ENCODE measurements around the gene ATG7. TPM values are rescaled to one million over a fixed set of nuclear protein-coding genes. Genes with fewer than 3 reads are reported as not detected.

Gene ATG7
- total RNA-seq, 2 experiments from 2014 or later = 36.8 to 40.0 TPM

DNA sequence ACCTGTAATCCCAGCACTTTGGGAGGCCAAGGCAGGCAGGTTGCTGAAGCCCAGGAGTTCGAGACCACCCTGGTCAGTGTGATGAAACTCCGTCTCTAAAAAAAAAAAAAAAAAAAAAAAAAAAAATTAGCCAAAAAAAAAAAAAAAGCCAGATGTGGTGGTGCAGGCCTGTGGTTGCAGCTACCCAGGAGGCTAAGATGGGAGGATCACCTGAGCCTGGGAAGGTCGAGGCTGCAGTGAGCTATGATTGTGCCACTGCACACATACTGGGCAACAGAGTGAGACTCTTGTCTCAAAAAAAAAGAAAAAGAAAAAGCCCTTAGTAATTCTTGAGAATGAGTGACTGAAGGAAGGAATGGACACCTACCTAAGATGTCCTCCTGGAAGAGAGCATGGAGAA, 266.4 kb downstream of the ATG7 start:
- no peaks in the 10 kb centered on the region for H3K27me3 Mint-ChIP-seq (ENCODE audit: low read depth)
- ChIA-PET CTCF (interaction anchor here (0.6 kb wide), 1 partner anchor 84 kb away, joined by 3 read pairs; no protein-coding TSS in a partner anchor), POLR2A (no interaction called here)

DNA sequence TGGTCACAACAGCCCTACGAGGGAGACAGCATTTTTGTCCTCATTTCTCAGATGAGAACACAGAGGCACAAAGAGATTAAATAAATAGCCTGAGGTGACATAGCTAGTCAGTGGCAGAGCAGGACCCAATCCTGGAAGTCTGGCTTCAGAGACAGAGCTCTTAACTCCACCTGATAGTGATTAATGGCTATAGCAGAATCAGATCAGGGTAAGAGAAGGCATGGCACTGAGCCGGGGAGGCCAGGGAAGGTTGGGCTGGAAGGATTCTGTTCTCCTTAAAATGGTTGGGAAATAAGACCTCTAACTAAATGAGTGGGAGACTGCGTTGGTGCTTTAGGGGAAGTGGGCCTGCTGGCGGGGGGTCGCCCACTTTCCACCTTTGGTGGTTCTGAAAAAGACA, 267.0 kb downstream of the ATG7 start:
- ATAC-seq = no peak
- no peak overlapping the region for H3K27ac Mint-ChIP-seq

More for the DNA sequence above, 266.4 kb downstream of the ATG7 start:
- no peak overlapping the region for H3K27ac Mint-ChIP-seq
- H3K36me3 Mint-ChIP-seq (ENCODE audit: low read depth) = no peaks in the 10 kb centered on the region
- H3K9me3 Mint-ChIP-seq (ENCODE audit: insufficient read depth) = no peaks in the 10 kb centered on the region
- H3K4me3 Mint-ChIP-seq = no peak overlapping the region
- DNase-seq (no peak), ATAC-seq (no peak)
- H3K4me1 Mint-ChIP-seq (ENCODE audit: low read depth) = no peaks in the 10 kb centered on the region

DNA sequence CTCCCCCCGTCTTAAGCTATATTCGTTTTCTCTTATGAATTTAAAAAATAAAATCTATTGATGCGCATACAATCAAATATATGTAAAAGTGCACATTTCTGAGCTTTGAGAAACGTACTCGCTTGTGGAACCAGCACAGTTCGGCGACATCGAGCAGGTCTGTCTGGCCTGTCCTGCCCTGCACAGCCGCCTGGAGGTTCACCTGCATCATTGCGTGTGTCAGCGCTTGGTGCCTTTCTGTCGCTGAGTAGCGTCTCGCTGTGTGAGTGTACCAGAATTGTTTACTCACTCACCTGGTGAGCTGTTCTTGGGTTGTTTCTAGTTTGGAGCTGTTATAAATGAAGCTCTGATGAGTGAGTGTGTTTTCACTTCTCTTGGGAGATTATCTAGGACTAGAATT, 267.5 kb downstream of the ATG7 start:
- Mint-ChIP-seq H3K27ac (no peak overlapping the region), H3K4me3 (no peak overlapping the region), H3K4me1 (ENCODE audit: low read depth) (no peaks in the 10 kb centered on the region), H3K27me3 (ENCODE audit: low read depth) (no peaks in the 10 kb centered on the region), H3K36me3 (ENCODE audit: low read depth) (no peaks in the 10 kb centered on the region), H3K9me3 (ENCODE audit: insufficient read depth) (no peaks in the 10 kb centered on the region)
- ChIA-PET POLR2A (no interaction called here), CTCF (no interaction called here)
- DNase-seq (no peak), ATAC-seq (no peak)

More for the DNA sequence above, 267.0 kb downstream of the ATG7 start:
- DNase-seq = no peak
- POLR2A ChIA-PET = no interaction called here
- Mint-ChIP-seq H3K27me3 (ENCODE audit: low read depth) (no peaks in the 10 kb centered on the region), H3K4me3 (no peak overlapping the region), H3K9me3 (ENCODE audit: insufficient read depth) (no peaks in the 10 kb centered on the region), H3K4me1 (ENCODE audit: low read depth) (no peaks in the 10 kb centered on the region), H3K36me3 (ENCODE audit: low read depth) (no peaks in the 10 kb centered on the region)
- CTCF ChIA-PET = no interaction called here

DNA sequence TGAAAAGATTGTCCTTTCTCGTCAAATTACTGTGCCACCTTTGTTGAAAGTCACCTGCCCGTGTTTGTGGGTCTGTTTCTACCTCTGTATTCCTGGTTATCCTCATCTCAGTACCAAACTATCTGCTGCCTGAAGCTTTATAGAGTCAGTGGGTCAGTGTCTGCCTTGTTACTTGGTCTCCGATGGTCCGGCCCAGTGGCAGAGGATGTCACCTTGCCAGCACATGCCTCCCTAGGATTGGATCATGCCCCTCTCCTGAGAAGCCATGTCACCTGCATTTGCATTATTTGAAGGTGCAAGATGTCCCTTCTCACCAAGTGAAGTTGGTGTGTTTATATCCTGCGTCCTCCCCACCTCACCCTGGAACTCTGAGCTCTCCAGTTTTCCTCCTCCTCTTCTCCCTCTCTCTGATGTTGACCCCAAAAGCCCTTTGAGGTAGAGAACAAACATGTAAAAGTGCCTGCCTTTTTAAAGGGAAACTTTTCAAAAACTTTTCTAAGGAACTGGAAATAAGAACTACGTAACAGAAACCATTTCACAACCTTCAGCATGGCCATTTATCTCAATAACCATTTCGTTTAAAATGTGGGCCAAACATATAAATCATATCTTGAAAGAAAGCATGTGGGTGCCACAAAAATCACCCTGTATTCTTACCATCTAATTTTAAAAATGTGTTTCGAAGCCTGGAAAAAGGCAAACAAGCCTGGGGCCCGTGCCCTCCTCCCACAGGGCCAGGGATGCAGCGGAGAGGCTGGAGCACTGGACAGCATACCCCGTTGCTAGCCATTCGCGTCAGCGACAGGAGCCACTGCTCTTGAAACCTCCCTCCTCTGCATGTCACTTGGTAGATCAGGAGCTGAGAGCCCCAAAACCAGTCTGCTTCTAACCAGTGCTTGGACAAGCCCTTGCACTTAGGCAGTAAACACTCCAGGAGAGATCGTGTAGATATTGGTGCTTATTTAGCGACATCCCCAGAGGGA, 269.4 kb downstream of the ATG7 start:
- no peak overlapping the region for H3K27ac Mint-ChIP-seq
- POLR2A ChIA-PET = no interaction called here
- CTCF ChIA-PET = no interaction called here
- no peak overlapping the region for H3K4me3 Mint-ChIP-seq
- ATAC-seq = no peak
- no peaks in the 10 kb centered on the region for H3K36me3 Mint-ChIP-seq (ENCODE audit: low read depth)
- H3K27me3 Mint-ChIP-seq (ENCODE audit: low read depth) = no peaks in the 10 kb centered on the region
- H3K4me1 Mint-ChIP-seq (ENCODE audit: low read depth) = no peaks in the 10 kb centered on the region
- DNase-seq = no peak
- H3K9me3 Mint-ChIP-seq (ENCODE audit: insufficient read depth) = no peaks in the 10 kb centered on the region

DNA sequence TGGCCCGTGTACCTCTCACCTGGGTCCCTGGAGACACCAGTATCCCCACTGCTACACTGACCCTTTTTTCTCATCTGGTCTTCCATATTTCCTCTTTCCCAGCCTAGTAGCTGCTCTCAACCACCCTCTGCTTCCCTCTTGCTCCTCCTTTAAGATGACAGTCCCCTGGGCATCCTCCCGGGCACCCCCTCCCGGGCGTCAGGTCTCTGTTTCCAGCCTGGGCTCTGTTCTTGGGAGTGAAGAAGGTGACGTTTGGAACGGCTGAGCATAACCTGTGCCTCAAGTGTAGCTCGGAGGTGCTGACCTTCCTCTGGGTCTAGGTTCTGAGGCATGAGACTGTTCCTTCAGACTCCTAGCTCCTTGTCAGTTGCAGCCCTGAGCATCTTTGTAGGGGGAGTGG, 270.4 kb downstream of the ATG7 start:
- no peak for DNase-seq
- POLR2A ChIA-PET = no interaction called here
- no peak for ATAC-seq
- H3K27me3 Mint-ChIP-seq (ENCODE audit: low read depth) = no peaks in the 10 kb centered on the region
- no peaks in the 10 kb centered on the region for H3K4me1 Mint-ChIP-seq (ENCODE audit: low read depth)
- H3K4me3 Mint-ChIP-seq = no peak overlapping the region
- H3K9me3 Mint-ChIP-seq (ENCODE audit: insufficient read depth) = no peaks in the 10 kb centered on the region
- no peak overlapping the region for H3K27ac Mint-ChIP-seq
- no peaks in the 10 kb centered on the region for H3K36me3 Mint-ChIP-seq (ENCODE audit: low read depth)
- CTCF ChIA-PET = no interaction called here

DNA sequence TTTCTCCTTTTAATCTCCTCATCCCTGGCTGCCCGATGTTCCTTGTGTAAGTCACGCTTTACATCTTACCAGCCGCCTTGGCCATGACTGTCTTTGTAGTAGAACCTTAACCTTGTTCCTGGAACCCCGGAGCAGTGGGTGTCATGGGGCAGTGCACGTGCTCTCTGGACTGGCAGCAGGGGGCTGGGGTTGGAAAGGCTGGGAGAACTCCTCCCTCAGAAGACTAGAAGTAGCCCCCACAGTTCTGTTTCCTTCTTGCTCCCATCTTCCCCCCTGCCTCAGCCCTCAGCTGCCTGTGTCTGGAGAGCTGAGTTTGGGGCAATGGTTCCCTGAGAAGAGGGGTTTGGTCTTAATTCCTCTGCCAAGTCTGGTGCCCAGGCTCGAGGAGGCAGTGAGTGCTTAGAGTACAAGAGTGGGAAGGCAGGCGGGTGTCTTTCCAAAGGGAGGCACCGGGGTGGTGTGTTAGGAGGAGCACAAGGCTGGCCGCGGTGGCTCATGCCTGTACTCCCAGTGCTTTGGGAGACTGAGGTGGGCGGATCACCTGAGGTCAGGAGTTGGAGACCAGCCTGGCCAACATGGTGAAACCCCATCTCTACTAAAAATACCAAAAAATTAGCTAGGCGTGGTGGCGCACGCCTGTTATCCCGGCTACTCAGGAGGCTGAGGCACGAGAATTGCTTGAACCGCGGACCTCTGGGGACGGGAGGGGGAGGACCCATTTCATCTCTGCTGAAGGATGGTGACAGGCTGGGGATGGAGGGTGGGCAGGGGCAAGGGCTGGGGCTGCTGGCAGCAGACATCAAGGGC, 271.1 kb downstream of the ATG7 start:
- no peaks in the 10 kb centered on the region for H3K4me1 Mint-ChIP-seq (ENCODE audit: low read depth)
- H3K27ac Mint-ChIP-seq = no peak overlapping the region
- DNase-seq (no peak), ATAC-seq (no peak)
- ChIA-PET CTCF (no interaction called here), POLR2A (no interaction called here)
- H3K27me3 Mint-ChIP-seq (ENCODE audit: low read depth) = no peaks in the 10 kb centered on the region
- H3K36me3 Mint-ChIP-seq (ENCODE audit: low read depth) = no peaks in the 10 kb centered on the region
- no peaks in the 10 kb centered on the region for H3K9me3 Mint-ChIP-seq (ENCODE audit: insufficient read depth)
- no peak overlapping the region for H3K4me3 Mint-ChIP-seq

DNA sequence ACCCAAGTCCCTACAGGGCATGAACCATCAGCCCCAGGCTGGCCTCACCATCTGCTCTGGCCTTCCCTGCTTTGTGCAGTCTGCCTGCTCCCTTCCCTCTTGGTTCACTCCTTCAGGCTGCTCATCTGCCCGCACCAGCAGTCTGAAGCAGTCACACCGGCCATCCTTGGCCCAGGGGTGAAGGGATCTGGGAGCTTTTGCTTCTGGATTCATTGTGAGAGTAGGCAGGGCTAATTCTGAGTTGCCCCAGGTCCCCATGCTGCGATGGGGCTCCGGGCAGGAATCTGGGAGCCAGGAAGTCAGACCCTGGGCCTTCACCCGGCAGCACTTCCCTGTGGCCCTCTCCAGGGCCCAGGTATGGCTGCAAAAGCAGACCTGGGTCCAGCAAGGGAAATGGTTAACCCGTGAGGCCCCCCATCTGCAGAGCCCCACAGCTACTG, 271.8 kb downstream of the ATG7 start:
- POLR2A ChIA-PET = no interaction called here
- DNase-seq (no peak), ATAC-seq (no peak)
- no peak overlapping the region for H3K27ac Mint-ChIP-seq
- no peak overlapping the region for H3K4me3 Mint-ChIP-seq
- no peaks in the 10 kb centered on the region for H3K27me3 Mint-ChIP-seq (ENCODE audit: low read depth)
- CTCF ChIA-PET = no interaction called here
- H3K4me1 Mint-ChIP-seq (ENCODE audit: low read depth) = no peaks in the 10 kb centered on the region
- no peaks in the 10 kb centered on the region for H3K36me3 Mint-ChIP-seq (ENCODE audit: low read depth)
- no peaks in the 10 kb centered on the region for H3K9me3 Mint-ChIP-seq (ENCODE audit: insufficient read depth)

DNA sequence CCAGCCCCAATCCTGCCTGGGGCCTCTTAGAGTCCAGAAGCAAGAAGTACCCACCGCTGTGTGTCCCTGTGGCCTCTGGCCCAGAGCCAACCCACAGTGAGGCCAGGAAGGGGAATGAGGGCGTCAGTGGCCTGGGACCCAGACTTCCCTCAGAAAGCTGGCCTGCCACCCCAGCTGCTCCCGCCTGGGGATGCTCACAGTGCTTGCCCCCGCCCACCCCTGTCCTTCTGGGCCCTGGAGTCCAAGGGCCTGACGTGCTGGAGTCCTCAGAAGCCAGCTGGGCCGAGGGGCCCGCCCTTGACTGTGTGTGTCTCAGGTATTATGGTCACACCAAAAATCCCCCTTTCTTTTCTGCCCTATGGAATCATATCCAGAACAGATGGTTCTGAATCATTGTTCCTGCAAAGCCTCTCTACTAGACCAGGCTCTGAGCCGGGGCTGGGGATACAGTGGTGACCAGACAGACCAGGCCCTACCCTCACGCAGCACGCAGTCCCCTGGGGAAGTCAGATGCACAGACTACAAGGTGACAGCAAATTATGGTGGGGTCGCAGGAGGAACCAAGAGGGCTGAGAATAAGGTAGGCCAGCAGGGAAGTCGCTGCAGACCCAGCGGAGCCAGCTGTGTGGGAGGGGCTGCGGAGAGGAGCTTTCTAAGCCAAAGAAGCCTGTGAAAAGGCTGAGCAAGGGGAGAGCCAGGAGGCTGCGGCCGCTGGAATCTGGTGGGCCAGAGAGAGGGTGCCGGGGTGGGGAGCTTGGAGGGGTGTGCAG, 272.4 kb downstream of the ATG7 start:
- ATAC-seq (no peak), DNase-seq (no peak)
- no peak overlapping the region for H3K4me3 Mint-ChIP-seq
- ChIA-PET POLR2A (no interaction called here), CTCF (no interaction called here)
- H3K36me3 Mint-ChIP-seq (ENCODE audit: low read depth) = no peaks in the 10 kb centered on the region
- H3K9me3 Mint-ChIP-seq (ENCODE audit: insufficient read depth) = no peaks in the 10 kb centered on the region
- no peaks in the 10 kb centered on the region for H3K4me1 Mint-ChIP-seq (ENCODE audit: low read depth)
- H3K27me3 Mint-ChIP-seq (ENCODE audit: low read depth) = no peaks in the 10 kb centered on the region
- no peak overlapping the region for H3K27ac Mint-ChIP-seq

DNA sequence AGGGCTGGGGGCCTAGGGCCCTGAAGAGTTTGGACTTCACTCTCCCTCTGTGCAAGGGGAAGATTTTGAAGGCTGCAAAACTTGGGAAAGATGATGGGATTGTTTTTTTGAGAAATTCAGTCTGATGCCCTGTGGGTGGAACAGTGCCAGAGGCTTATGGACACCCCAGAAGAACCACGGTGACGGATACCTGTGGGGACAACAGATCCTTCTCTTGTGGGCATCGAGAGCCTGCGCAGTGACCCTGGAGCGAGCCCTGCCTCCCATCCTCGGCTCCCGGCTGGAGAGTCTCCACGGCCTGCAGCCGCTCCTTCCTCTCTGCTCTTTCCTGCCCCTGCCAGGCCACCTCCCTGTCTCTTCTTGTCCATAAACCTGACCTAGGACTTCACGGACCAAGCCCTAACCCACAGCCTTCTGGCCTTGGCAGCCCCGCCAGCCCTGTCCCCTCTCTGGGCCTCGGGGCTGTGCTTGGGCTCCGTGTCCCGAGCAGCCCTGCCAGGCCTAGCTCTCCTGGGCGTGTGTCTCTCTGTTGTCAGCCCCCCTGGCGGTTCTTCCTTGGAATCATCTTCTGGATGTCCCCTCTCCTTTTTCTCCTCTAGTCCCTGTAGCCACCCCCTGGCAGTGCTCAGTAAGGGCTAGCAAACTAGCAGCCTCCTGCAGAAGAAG, 273.1 kb downstream of the ATG7 start:
- ChIA-PET POLR2A (no interaction called here), CTCF (no interaction called here)
- ATAC-seq = no peak
- H3K4me1 Mint-ChIP-seq (ENCODE audit: low read depth) = no peaks in the 10 kb centered on the region
- H3K4me3 Mint-ChIP-seq = no peak overlapping the region
- no peaks in the 10 kb centered on the region for H3K27me3 Mint-ChIP-seq (ENCODE audit: low read depth)
- no peak for DNase-seq
- H3K9me3 Mint-ChIP-seq (ENCODE audit: insufficient read depth) = no peaks in the 10 kb centered on the region
- no peak overlapping the region for H3K27ac Mint-ChIP-seq
- no peaks in the 10 kb centered on the region for H3K36me3 Mint-ChIP-seq (ENCODE audit: low read depth)

DNA sequence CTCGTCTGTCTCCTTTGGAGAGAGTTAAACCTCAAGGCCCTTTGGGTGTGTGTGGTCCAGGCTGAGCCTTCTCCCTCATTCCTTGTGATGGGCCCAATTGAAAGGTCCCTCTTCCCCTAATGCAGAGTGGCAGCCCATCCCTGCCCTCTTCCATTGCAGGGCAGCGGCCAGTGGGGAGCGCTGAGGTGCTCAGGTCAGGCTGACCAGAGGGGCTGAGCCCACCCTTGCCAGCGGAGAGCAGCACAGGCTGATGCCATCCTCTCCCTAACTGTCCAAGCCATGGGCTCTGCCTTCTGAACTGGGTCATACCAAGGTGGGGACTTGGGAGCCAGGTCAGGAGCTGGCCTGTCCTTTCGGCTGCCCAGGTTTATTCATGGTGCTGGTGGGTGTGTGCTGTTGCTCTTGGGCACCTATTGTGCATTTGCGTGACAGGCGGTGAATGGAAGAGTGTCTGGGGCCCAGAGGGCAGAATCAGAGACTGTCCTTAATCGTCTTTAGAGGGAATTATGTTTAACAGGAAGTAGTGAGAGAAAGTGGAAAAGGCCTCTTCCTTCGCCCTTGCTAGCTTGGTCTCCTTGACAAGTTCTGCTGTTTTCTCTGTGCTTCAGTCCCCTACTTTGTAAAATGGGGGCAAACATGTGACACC, 274.6 kb downstream of the ATG7 start:
- H3K27me3 Mint-ChIP-seq (ENCODE audit: low read depth) = no peaks in the 10 kb centered on the region
- peaks cover 4% of the 10 kb centered on the region for H3K36me3 Mint-ChIP-seq (ENCODE audit: low read depth)
- DNase-seq (no peak), ATAC-seq (no peak)
- no peaks in the 10 kb centered on the region for H3K4me1 Mint-ChIP-seq (ENCODE audit: low read depth)
- no peaks in the 10 kb centered on the region for H3K9me3 Mint-ChIP-seq (ENCODE audit: insufficient read depth)
- no peak overlapping the region for H3K27ac Mint-ChIP-seq
- ChIA-PET POLR2A (no interaction called here), CTCF (no interaction called here)
- no peak overlapping the region for H3K4me3 Mint-ChIP-seq

DNA sequence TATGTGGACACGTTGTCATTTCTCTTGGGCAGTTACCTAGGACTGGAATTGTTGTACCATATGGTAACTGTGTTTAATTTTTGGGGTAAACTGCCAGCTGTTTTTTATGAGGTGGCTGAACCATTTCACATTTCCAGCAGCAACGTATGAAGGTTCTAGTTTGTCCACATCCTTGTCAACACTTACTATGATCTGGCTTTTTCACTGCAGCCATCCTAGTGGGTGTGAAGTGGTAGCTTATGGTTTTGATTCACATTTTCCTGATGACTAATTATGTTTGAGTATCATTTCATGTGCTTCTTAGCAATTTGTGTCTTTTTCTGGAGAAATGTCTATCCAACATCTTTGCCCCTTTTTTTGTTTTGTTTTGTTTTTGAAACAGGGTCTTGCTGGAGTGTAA, 275.3 kb downstream of the ATG7 start:
- H3K4me1 Mint-ChIP-seq (ENCODE audit: low read depth) = no peaks in the 10 kb centered on the region
- H3K27me3 Mint-ChIP-seq (ENCODE audit: low read depth) = no peaks in the 10 kb centered on the region
- no peak overlapping the region for H3K4me3 Mint-ChIP-seq
- POLR2A ChIA-PET = no interaction called here
- ATAC-seq = no peak
- CTCF ChIA-PET = no interaction called here
- H3K9me3 Mint-ChIP-seq (ENCODE audit: insufficient read depth) = no peaks in the 10 kb centered on the region
- peaks cover 9% of the 10 kb centered on the region for H3K36me3 Mint-ChIP-seq (ENCODE audit: low read depth)
- DNase-seq = no peak
- no peak overlapping the region for H3K27ac Mint-ChIP-seq
